ENCODE data around the gene SMYD3. TPM values are rescaled to one million over a fixed set of nuclear protein-coding genes. Genes with fewer than 3 reads are reported as not detected.

SMYD3 gene
- total RNA-seq, 4 donors from 2014 or later, result 10.5 to 36.4 (median 22.5) TPM

- intact Hi-C loops (cut with DNase I; ENCODE audit: low total_unique reads), result no loop called here
- Histone ChIP-seq H3K27ac (no peak overlapping the region), H3K4me1 (no peaks in the 10 kb centered on the region), H3K4me3 (no peak overlapping the region), H3K27me3 (no peaks in the 10 kb centered on the region), H3K9me3 (no peaks in the 10 kb centered on the region), H3K36me3 (no peaks in the 10 kb centered on the region)
- no peak for TF ChIP-seq CTCF (IDR thresholded peaks at IDR 0.05)
- no peak for TF ChIP-seq POLR2A (IDR thresholded peaks at IDR 0.05)
- no peak for DNase-seq
These were observed 36.9 kb upstream of the SMYD3 start for GRCh38 chr1:246544001-246544400.

GRCh38 chr1:246540738-246541491 lies 33.8 kb upstream of the SMYD3 start:
- H3K27ac ChIP-seq, result no peak overlapping the region
- no peak overlapping the region for H3K4me3 ChIP-seq
- H3K36me3 ChIP-seq, result no peaks in the 10 kb centered on the region
- intact Hi-C loops (cut with DNase I; ENCODE audit: low total_unique reads), result no loop called here
- no peak for DNase-seq
- no peaks in the 10 kb centered on the region for H3K27me3 ChIP-seq
- TF ChIP-seq POLR2A (IDR thresholded peaks at IDR 0.05) (no peak), CTCF (IDR thresholded peaks at IDR 0.05) (no peak)
- no peaks in the 10 kb centered on the region for H3K9me3 ChIP-seq
- H3K4me1 ChIP-seq, result no peaks in the 10 kb centered on the region

GRCh38 chr1:246537887-246538286 lies 30.8 kb upstream of the SMYD3 start:
- Histone ChIP-seq H3K27me3 (no peaks in the 10 kb centered on the region), H3K9me3 (no peaks in the 10 kb centered on the region)
- intact Hi-C loops (cut with DNase I; ENCODE audit: low total_unique reads), result no loop called here

GRCh38 chr1:246537441-246537840 lies 30.4 kb upstream of the SMYD3 start:
- intact Hi-C loops (cut with DNase I; ENCODE audit: low total_unique reads), result no loop called here
- TF ChIP-seq POLR2A (IDR thresholded peaks at IDR 0.05), result no peak
- no peak for TF ChIP-seq CTCF (IDR thresholded peaks at IDR 0.05)
- H3K4me1 ChIP-seq, result no peaks in the 10 kb centered on the region
- no peaks in the 10 kb centered on the region for H3K27me3 ChIP-seq
- no peaks in the 10 kb centered on the region for H3K36me3 ChIP-seq
- H3K27ac ChIP-seq, result no peak overlapping the region
- H3K9me3 ChIP-seq, result no peaks in the 10 kb centered on the region
- no peak overlapping the region for H3K4me3 ChIP-seq
- no peak for DNase-seq

More at GRCh38 chr1:246537887-246538286, 30.8 kb upstream of the SMYD3 start:
- Histone ChIP-seq H3K4me1 (no peaks in the 10 kb centered on the region), H3K4me3 (no peak overlapping the region), H3K27ac (no peak overlapping the region), H3K36me3 (no peaks in the 10 kb centered on the region)
- TF ChIP-seq POLR2A (IDR thresholded peaks at IDR 0.05), result no peak
- TF ChIP-seq CTCF (IDR thresholded peaks at IDR 0.05), result no peak
- no peak for DNase-seq

GRCh38 chr1:246534114-246534513 lies 27.0 kb upstream of the SMYD3 start:
- Histone ChIP-seq H3K4me1 (no peaks in the 10 kb centered on the region), H3K27ac (no peak overlapping the region), H3K36me3 (no peaks in the 10 kb centered on the region), H3K4me3 (no peak overlapping the region), H3K9me3 (no peaks in the 10 kb centered on the region), H3K27me3 (no peaks in the 10 kb centered on the region)
- TF ChIP-seq CTCF (IDR thresholded peaks at IDR 0.05), result no peak
- no peak for TF ChIP-seq POLR2A (IDR thresholded peaks at IDR 0.05)
- intact Hi-C loops (cut with DNase I; ENCODE audit: low total_unique reads), result no loop called here
- no peak for DNase-seq
